Common myeloid progenitor, CD34-positive (primary cell): Measurements from ENCODE around the gene PTPRM.

Source experiments
- CTCF ChIA-PET: fragments of 350-600 bp; sonication (Branson Sonifier 250); formaldehyde crosslinking; loops from one replicate; lab custom pipeline; 2021; ENCODE audit warnings: antibody characterized with exemption; lab: Charles Lee
- POLR2A ChIA-PET: fragments of 350-600 bp; sonication (Branson Sonifier 250); formaldehyde crosslinking; loops from one replicate; lab custom pipeline; 2021; ENCODE audit warnings: antibody characterized with exemption; lab: Charles Lee
- DNase-seq, 3 donors: peaks; one replicate each; pipeline versions ENCODE4 v3.0.0 to v3.0.0-alpha.2; 2013
- H3K27ac ChIP-seq, 2 experiments: 1 replicate in 1 of 2; 2 replicates in 1 of 2; pipeline ENCODE4 v1.7.0; 2013; ENCODE audit warnings: inconsistent platforms in 2 of 2, low read length in 2 of 2, mild to moderate bottlenecking in 2 of 2, low read depth in 1 of 2, moderate library complexity in 1 of 2; ENCODE audit not compliant: severe bottlenecking in 2 of 2, insufficient read depth in 1 of 2, poor library complexity in 1 of 2
- H3K27me3 ChIP-seq, 5 experiments: replicated peaks in 2 of 5; 1 replicate in 3 of 5; 2 replicates in 2 of 5; pipeline versions ENCODE4 v1.6.1 to v1.7.0; 2013; ENCODE audit warnings: low read length in 4 of 5, mild to moderate bottlenecking in 2 of 5, moderate library complexity in 2 of 5, inconsistent platforms in 1 of 5; ENCODE audit not compliant: insufficient read depth in 5 of 5, control insufficient read depth in 4 of 5
- H3K36me3 ChIP-seq, 4 experiments: 1 replicate in 2 of 4; 2 replicates in 2 of 4; pipeline versions ENCODE4 v1.6.1 to v1.7.0; 2013; ENCODE audit warnings: low read length in 3 of 4, control low read depth in 1 of 4, mild to moderate bottlenecking in 1 of 4; ENCODE audit not compliant: control insufficient read depth in 4 of 4, insufficient read depth in 4 of 4
- H3K4me1 ChIP-seq, 4 experiments: 1 replicate in 3 of 4; 2 replicates in 1 of 4; pipeline versions ENCODE4 v1.6.1 to v1.7.1; 2013; ENCODE audit warnings: low read length in 3 of 4, mild to moderate bottlenecking in 3 of 4, control low read depth in 1 of 4, inconsistent platforms in 1 of 4, moderate library complexity in 1 of 4; ENCODE audit not compliant: control insufficient read depth in 4 of 4, insufficient read depth in 4 of 4; ENCODE audit errors: control extremely low read depth in 1 of 4
- H3K4me3 ChIP-seq, 7 experiments: 1 replicate in 4 of 7; 2 replicates in 3 of 7; pipeline versions ENCODE4 v1.5.1 to v1.7.0; 2013; ENCODE audit warnings: mild to moderate bottlenecking in 7 of 7, low read length in 6 of 7, moderate library complexity in 6 of 7, inconsistent platforms in 2 of 7, low read depth in 2 of 7, control low read depth in 1 of 7; ENCODE audit not compliant: insufficient read depth in 4 of 7, control insufficient read depth in 1 of 7; ENCODE audit errors: extremely low read depth in 1 of 7
- H3K9me3 ChIP-seq, 5 experiments: 1 replicate in 4 of 5; 2 replicates in 1 of 5; pipeline versions ENCODE4 v1.6.1 to v1.7.1; 2013; ENCODE audit warnings: low read length in 4 of 5, mild to moderate bottlenecking in 2 of 5, inconsistent platforms in 1 of 5, low read depth in 1 of 5, moderate library complexity in 1 of 5; ENCODE audit not compliant: control insufficient read depth in 4 of 5, insufficient read depth in 2 of 5; ENCODE audit errors: control extremely low read depth in 1 of 5
- WGBS: methylation state at CpG from one replicate; pipeline ENCODE4 v1.1.5; 2013; ENCODE audit not compliant: insufficient coverage; 5-methylcytosine and 5-hydroxymethylcytosine counted together

Gene PTPRM

GRCh38 chr18:7890075-7890474, 323.0 kb downstream of the PTPRM start:
- Histone ChIP-seq H3K36me3 (no peaks in the 10 kb centered on the region), H3K27ac (no peak overlapping the region), H3K4me1 (no peaks in the 10 kb centered on the region), H3K9me3 (no peaks in the 10 kb centered on the region), H3K4me3 (no peak overlapping the region), H3K27me3 (no peaks in the 10 kb centered on the region)
- 80% methylated on average over 1 of the region's 2 CpGs for WGBS
- CTCF ChIA-PET = no interaction called here
- DNase-seq = no peak
- POLR2A ChIA-PET = no interaction called here

DNA sequence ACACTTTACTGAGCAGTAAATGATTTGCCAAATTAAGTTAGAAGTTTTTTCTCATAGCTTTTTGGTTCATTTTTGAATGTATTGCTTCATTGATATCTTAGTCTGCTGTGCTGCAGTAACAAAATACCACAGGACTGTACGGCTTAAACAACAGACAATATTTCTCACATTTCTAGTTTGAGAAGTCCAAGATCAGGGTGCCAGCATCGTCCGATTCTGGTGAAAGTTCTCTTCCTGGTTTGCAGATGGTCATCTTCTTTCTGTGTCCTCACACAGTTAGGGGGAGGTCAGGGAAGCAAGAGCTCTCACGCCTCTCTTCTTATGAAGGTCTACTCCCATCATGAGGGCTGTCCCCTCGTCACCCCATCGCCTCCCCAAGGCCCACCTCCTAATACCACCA, 325.4 kb downstream of the PTPRM start:
- POLR2A ChIA-PET = no interaction called here
- no peaks in the 10 kb centered on the region for H3K27me3 ChIP-seq
- no peaks in the 10 kb centered on the region for H3K9me3 ChIP-seq
- CTCF ChIA-PET = no interaction called here
- no peak overlapping the region for H3K27ac ChIP-seq
- no peak for DNase-seq
- H3K4me1 ChIP-seq = no peaks in the 10 kb centered on the region
- 80% methylated on average over 1 of the region's 6 CpGs for WGBS
- no peaks in the 10 kb centered on the region for H3K36me3 ChIP-seq
- no peak overlapping the region for H3K4me3 ChIP-seq

DNA sequence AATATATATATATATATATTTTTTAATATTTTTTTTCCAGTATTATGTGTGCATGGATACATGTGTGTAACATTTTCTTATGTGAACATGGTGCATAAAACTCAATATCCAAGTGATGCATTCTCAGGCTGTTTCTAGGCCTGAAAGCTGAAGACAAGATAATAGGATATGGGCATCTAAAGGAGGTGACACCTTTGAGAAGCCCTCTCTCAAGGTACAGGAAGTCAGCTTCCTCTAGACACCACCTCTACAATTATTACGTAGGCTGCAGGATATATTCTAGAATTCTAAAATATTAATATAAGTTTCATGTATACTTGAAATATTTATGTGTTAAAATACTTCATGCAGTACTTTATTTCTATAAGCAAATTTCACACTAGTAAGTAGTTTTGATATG, 327.5 kb downstream of the PTPRM start:
- DNase-seq = no peak
- no CpG with 5 or more reads among the region's 1 CpG for WGBS
- Histone ChIP-seq H3K4me3 (no peak overlapping the region), H3K4me1 (no peaks in the 10 kb centered on the region), H3K27ac (no peak overlapping the region), H3K36me3 (no peaks in the 10 kb centered on the region), H3K9me3 (no peaks in the 10 kb centered on the region), H3K27me3 (no peaks in the 10 kb centered on the region)
- ChIA-PET CTCF (no interaction called here), POLR2A (no interaction called here)

DNA sequence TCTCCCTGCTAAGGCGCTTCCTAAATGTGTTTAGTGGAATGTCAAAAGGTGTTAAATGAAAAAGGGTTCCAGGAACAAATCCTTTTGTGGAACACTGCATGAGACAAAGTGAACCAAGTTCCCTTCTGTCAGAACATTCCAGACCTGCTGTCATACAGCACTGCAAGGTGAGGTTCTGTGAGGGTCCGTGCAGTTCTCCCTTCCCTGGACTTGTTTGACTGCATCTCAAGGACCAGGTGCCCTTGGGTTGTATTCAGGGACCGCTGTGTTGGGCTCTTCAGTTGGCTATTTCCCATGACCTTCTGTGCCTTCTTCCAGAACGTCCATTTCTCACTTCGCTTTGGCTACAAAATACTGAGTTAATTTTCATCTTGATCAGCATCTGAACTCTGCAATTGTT, 328.2 kb downstream of the PTPRM start:
- H3K27ac ChIP-seq = no peak overlapping the region
- H3K4me3 ChIP-seq = no peak overlapping the region
- ChIA-PET CTCF (no interaction called here), POLR2A (no interaction called here)
- no peak for DNase-seq
- 100% methylated on average over 5 of the region's 5 CpGs for WGBS
- H3K4me1 ChIP-seq = no peaks in the 10 kb centered on the region
- no peaks in the 10 kb centered on the region for H3K9me3 ChIP-seq
- no peaks in the 10 kb centered on the region for H3K27me3 ChIP-seq
- no peaks in the 10 kb centered on the region for H3K36me3 ChIP-seq

DNA sequence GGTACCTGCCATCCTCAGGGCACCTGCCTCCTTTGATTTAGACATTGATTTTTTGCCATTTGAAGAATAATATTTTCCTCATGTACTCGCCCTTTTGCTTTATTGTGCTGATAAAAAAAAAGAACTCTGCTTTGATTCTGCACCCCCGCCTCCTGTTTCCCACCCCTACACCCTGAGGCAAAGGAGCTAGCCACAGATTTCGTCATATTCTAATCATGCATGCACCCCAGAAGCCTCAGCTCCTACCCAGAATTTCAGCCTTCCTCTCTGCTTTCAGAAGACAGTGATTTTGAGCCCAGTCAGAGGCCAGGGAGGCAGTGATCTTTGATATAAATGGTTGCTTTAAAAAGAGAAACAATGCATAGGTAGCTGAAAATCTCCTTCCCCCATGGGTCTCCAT, 329.0 kb downstream of the PTPRM start:
- Histone ChIP-seq H3K36me3 (no peaks in the 10 kb centered on the region), H3K4me1 (no peaks in the 10 kb centered on the region), H3K9me3 (no peaks in the 10 kb centered on the region), H3K27ac (no peak overlapping the region), H3K4me3 (no peak overlapping the region), H3K27me3 (no peaks in the 10 kb centered on the region)
- WGBS = 100% methylated on average over 1 of the region's 3 CpGs
- POLR2A ChIA-PET = no interaction called here
- CTCF ChIA-PET = no interaction called here
- no peak for DNase-seq

GRCh38 chr18:7896805-7897518, 329.8 kb downstream of the PTPRM start:
- WGBS = 94% methylated on average over 2 of the region's 6 CpGs
- no peak overlapping the region for H3K27ac ChIP-seq
- DNase-seq = no peak
- H3K36me3 ChIP-seq = no peaks in the 10 kb centered on the region
- POLR2A ChIA-PET = no interaction called here
- H3K27me3 ChIP-seq = no peaks in the 10 kb centered on the region
- H3K9me3 ChIP-seq = no peaks in the 10 kb centered on the region
- CTCF ChIA-PET = no interaction called here
- no peak overlapping the region for H3K4me3 ChIP-seq
- H3K4me1 ChIP-seq = no peaks in the 10 kb centered on the region

DNA sequence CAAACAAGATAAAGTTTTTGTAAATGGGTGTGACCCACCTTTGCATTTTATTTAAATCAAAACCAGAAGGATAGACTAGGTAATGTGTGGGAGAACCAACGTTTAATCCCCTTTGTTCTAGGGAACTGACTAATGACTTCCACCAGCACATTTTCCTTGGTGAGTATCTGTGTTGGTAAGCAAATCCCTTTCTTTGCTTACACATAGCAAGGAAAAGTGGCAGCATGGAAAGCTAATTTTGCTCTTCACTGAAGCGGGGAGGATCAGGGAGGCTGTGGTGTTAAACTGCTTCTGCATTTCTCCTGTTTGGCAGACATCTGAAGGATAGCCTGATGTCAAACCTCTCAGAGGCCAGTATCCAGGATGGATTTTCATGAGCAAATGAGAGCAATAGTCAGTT, 331.1 kb downstream of the PTPRM start:
- no peak overlapping the region for H3K27ac ChIP-seq
- CTCF ChIA-PET = no interaction called here
- no peaks in the 10 kb centered on the region for H3K4me1 ChIP-seq
- POLR2A ChIA-PET = no interaction called here
- H3K27me3 ChIP-seq = no peaks in the 10 kb centered on the region
- no peak for DNase-seq
- no CpG with 5 or more reads among the region's 2 CpGs for WGBS
- no peaks in the 10 kb centered on the region for H3K36me3 ChIP-seq
- no peaks in the 10 kb centered on the region for H3K9me3 ChIP-seq
- no peak overlapping the region for H3K4me3 ChIP-seq
